ENCODE measurements around the gene PIM1. TPM values are rescaled to one million over a fixed set of nuclear protein-coding genes. Genes with fewer than 3 reads are reported as not detected.

The PIM1 gene
- total and polyA plus RNA-seq, 10 of the 15 experiments (the other 5 are each of a cell fraction or from before 2014, with no cell fraction given), result 0.66 to 33.9 (median 10.2) TPM

DNA sequence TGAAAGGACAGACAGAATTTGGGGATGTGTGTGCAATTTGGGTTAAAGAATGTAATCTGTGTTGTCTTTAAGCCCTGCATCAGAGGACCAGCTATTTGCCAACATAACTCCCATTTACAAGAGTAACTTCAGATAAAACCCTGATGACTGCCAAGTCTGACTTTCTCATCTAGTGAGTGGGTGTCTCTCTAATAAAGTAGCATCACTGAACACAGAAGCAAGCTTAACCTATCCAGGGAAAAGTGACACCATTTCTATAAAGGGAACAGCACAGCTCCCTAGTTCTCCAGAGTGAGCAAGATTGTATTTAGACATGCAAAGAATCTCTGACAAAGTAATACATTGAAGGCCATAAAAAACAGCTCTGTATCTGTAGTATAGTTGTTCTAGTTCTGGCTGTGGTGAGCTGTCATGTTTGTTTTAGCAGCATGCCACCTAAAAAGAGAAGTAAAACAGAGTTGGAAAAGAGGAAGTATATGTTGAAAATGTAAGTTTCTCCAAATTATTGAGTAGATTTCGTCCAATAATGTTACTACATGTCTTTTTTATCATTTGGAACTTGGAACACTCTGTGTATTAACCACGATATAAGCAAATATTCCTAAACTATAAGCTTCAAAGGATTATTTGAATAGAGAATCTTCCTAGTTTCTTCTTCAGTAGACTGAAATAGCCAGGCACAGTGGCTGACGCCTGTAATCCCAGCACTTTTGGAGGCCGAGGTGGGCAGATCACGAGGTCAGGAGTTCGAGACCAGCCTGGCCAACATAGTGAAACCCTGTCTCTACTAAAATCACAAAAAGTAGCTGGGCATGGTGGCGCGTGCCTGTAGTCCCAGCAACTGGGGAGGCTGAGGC, 8.8 kb upstream of the PIM1 start (continued):
- TF ChIP-seq, protein P1, sequence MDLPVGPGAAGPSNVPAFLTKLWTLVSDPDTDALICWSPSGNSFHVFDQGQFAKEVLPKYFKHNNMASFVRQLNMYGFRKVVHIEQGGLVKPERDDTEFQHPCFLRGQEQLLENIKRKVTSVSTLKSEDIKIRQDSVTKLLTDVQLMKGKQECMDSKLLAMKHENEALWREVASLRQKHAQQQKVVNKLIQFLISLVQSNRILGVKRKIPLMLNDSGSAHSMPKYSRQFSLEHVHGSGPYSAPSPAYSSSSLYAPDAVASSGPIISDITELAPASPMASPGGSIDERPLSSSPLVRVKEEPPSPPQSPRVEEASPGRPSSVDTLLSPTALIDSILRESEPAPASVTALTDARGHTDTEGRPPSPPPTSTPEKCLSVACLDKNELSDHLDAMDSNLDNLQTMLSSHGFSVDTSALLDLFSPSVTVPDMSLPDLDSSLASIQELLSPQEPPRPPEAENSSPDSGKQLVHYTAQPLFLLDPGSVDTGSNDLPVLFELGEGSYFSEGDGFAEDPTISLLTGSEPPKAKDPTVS (IDR thresholded peaks at IDR 0.05; ENCODE audit: low read depth, low read length), result no peak
- TF ChIP-seq, protein P2, sequence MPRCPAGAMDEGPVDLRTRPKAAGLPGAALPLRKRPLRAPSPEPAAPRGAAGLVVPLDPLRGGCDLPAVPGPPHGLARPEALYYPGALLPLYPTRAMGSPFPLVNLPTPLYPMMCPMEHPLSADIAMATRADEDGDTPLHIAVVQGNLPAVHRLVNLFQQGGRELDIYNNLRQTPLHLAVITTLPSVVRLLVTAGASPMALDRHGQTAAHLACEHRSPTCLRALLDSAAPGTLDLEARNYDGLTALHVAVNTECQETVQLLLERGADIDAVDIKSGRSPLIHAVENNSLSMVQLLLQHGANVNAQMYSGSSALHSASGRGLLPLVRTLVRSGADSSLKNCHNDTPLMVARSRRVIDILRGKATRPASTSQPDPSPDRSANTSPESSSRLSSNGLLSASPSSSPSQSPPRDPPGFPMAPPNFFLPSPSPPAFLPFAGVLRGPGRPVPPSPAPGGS (IDR thresholded peaks at IDR 0.05; ENCODE audit: borderline replicate concordance, insufficient read depth, low read depth, low read length, poor library complexity, severe bottlenecking), result no peak
- TF ChIP-seq, protein P3, sequence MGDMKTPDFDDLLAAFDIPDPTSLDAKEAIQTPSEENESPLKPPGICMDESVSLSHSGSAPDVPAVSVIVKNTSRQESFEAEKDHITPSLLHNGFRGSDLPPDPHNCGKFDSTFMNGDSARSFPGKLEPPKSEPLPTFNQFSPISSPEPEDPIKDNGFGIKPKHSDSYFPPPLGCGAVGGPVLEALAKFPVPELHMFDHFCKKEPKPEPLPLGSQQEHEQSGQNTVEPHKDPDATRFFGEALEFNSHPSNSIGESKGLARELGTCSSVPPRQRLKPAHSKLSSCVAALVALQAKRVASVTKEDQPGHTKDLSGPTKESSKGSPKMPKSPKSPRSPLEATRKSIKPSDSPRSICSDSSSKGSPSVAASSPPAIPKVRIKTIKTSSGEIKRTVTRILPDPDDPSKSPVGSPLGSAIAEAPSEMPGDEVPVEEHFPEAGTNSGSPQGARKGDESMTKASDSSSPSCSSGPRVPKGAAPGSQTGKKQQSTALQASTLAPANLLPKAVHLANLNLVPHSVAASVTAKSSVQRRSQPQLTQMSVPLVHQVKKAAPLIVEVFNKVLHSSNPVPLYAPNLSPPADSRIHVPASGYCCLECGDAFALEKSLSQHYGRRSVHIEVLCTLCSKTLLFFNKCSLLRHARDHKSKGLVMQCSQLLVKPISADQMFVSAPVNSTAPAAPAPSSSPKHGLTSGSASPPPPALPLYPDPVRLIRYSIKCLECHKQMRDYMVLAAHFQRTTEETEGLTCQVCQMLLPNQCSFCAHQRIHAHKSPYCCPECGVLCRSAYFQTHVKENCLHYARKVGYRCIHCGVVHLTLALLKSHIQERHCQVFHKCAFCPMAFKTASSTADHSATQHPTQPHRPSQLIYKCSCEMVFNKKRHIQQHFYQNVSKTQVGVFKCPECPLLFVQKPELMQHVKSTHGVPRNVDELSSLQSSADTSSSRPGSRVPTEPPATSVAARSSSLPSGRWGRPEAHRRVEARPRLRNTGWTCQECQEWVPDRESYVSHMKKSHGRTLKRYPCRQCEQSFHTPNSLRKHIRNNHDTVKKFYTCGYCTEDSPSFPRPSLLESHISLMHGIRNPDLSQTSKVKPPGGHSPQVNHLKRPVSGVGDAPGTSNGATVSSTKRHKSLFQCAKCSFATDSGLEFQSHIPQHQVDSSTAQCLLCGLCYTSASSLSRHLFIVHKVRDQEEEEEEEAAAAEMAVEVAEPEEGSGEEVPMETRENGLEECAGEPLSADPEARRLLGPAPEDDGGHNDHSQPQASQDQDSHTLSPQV (IDR thresholded peaks at IDR 0.05), result no peak
- TF ChIP-seq, protein P4, sequence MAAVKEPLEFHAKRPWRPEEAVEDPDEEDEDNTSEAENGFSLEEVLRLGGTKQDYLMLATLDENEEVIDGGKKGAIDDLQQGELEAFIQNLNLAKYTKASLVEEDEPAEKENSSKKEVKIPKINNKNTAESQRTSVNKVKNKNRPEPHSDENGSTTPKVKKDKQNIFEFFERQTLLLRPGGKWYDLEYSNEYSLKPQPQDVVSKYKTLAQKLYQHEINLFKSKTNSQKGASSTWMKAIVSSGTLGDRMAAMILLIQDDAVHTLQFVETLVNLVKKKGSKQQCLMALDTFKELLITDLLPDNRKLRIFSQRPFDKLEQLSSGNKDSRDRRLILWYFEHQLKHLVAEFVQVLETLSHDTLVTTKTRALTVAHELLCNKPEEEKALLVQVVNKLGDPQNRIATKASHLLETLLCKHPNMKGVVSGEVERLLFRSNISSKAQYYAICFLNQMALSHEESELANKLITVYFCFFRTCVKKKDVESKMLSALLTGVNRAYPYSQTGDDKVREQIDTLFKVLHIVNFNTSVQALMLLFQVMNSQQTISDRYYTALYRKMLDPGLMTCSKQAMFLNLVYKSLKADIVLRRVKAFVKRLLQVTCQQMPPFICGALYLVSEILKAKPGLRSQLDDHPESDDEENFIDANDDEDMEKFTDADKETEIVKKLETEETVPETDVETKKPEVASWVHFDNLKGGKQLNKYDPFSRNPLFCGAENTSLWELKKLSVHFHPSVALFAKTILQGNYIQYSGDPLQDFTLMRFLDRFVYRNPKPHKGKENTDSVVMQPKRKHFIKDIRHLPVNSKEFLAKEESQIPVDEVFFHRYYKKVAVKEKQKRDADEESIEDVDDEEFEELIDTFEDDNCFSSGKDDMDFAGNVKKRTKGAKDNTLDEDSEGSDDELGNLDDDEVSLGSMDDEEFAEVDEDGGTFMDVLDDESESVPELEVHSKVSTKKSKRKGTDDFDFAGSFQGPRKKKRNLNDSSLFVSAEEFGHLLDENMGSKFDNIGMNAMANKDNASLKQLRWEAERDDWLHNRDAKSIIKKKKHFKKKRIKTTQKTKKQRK (IDR thresholded peaks at IDR 0.05; ENCODE audit: low read depth, low read length), result no peak
- TF ChIP-seq, protein P5, sequence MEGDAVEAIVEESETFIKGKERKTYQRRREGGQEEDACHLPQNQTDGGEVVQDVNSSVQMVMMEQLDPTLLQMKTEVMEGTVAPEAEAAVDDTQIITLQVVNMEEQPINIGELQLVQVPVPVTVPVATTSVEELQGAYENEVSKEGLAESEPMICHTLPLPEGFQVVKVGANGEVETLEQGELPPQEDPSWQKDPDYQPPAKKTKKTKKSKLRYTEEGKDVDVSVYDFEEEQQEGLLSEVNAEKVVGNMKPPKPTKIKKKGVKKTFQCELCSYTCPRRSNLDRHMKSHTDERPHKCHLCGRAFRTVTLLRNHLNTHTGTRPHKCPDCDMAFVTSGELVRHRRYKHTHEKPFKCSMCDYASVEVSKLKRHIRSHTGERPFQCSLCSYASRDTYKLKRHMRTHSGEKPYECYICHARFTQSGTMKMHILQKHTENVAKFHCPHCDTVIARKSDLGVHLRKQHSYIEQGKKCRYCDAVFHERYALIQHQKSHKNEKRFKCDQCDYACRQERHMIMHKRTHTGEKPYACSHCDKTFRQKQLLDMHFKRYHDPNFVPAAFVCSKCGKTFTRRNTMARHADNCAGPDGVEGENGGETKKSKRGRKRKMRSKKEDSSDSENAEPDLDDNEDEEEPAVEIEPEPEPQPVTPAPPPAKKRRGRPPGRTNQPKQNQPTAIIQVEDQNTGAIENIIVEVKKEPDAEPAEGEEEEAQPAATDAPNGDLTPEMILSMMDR (IDR thresholded peaks at IDR 0.05 in 2 of 3, conservative IDR thresholded peaks at IDR 0.05 in 1 of 3; ENCODE audit: control insufficient read depth in 2 of 3, extremely low read depth in 1 of 3, insufficient read depth in 1 of 3, low read depth in 3 of 3, low read length in 3 of 3), result no peak
- TF ChIP-seq BACH1 (IDR thresholded peaks at IDR 0.05; ENCODE audit: borderline replicate concordance) (no peak), SREBF1 (IDR thresholded peaks at IDR 0.05; ENCODE audit: low read length) (no peak), MTA3 (IDR thresholded peaks at IDR 0.05; ENCODE audit: borderline replicate concordance, low read length) (0 out of 2 replicates have a peak, but pooled peaks have one; percentile 25), EED (IDR thresholded peaks at IDR 0.05; ENCODE audit: low read depth) (0 out of 2 replicates have a peak, but pooled peaks have one; percentile 18), DPF2 (IDR thresholded peaks at IDR 0.05) (peak; percentile 84)
- TF ChIP-seq, protein P6, sequence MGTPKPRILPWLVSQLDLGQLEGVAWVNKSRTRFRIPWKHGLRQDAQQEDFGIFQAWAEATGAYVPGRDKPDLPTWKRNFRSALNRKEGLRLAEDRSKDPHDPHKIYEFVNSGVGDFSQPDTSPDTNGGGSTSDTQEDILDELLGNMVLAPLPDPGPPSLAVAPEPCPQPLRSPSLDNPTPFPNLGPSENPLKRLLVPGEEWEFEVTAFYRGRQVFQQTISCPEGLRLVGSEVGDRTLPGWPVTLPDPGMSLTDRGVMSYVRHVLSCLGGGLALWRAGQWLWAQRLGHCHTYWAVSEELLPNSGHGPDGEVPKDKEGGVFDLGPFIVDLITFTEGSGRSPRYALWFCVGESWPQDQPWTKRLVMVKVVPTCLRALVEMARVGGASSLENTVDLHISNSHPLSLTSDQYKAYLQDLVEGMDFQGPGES (IDR thresholded peaks at IDR 0.05), result no peak
